ENCODE results near the gene MAGEB3.
"Not testable (repeated sequence)": the region's sequence is repeated elsewhere in the genome, so short reads cannot be mapped to it uniquely, and the experiment has no call there.

MAGEB3 gene, protein sequence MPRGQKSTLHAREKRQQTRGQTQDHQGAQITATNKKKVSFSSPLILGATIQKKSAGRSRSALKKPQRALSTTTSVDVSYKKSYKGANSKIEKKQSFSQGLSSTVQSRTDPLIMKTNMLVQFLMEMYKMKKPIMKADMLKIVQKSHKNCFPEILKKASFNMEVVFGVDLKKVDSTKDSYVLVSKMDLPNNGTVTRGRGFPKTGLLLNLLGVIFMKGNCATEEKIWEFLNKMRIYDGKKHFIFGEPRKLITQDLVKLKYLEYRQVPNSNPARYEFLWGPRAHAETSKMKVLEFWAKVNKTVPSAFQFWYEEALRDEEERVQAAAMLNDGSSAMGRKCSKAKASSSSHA

DNA sequence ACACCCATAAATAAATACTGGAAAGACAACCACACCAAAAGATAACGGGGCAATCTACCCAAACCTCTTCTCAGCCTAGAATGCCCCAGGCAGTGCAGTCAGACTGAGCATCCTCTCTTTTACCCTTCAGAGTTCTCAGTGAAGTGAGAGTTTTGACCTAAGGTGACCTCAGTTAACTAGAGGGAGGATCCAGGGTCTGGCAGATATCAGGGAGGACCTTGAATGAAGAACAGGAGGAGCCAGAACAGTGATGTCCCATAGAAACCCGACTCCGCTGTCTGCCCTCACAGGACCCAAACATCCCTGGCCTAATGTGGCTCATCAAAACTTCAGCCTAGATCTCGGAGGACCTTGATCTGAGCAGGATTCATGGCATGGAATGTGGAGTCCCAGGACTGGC is at the start of gene MAGEB3:
TSS of gene MAGEB3 (plus strand) at position 263 of the 400 bp plus-strand sequence. CDS start 5,268 bp downstream, outside the sequence.
- no peak for DNase-seq (ENCODE audit: low read depth in 2 of 2)

DNA sequence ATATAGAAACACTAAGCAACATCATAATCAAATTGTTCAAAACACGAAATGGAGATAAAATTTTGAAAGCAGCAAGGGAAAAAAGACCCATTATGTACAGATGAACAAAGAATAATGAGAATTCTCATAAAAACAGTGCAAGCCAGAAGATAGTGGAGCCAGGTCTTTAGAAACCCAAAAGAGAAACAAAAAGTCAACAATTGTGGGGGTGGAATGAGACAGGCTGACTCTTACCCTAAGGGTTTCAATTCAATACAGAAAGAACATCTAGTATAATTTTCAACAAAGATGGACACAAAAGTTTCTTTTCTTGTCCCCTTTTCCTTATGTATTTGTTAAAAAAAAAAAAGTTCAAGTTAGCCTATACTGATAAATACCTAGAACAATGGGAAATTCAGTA is 49.1 kb upstream of the MAGEB3 start:
- no peak for DNase-seq (ENCODE audit: low read depth in 2 of 2)

DNA sequence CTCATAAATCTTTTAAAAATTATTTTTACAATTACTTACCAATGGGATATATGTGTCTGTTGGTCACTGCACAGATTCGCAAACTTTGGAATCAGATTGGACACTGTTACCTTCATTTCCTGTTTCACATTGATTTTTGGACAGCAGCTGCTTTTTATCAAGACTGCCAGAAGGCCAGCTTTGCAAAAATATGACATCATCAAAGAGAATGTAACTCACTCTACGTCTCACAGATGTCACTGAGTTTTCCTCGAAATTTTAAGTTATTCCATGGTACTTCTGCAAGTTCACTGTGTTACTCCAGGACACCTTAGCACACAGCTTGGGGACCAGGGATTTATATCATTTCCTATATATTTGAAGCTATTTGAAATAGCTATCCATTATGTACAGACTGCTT is 46.9 kb upstream of the MAGEB3 start:
- DNase-seq (ENCODE audit: low read depth in 2 of 2): no peak

DNA sequence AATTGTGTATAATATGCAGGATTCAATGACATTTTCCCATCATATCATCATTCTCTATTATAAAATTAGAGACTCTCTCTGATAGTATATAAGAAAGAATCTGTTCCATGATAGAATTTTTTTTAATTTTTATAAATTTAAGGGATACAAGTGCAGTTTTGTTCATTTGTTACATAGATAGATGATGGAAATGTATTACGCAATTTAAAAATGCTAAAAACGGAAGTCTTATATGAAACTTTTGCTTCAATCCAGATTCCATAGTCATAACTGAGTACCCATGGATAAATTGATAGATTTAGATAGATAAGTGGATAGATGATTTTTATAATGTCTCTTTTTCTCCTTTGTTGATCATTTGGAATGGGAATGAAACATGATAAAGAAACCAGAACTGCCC is 40.0 kb upstream of the MAGEB3 start:
- no peak for DNase-seq (ENCODE audit: low read depth in 2 of 2)

DNA sequence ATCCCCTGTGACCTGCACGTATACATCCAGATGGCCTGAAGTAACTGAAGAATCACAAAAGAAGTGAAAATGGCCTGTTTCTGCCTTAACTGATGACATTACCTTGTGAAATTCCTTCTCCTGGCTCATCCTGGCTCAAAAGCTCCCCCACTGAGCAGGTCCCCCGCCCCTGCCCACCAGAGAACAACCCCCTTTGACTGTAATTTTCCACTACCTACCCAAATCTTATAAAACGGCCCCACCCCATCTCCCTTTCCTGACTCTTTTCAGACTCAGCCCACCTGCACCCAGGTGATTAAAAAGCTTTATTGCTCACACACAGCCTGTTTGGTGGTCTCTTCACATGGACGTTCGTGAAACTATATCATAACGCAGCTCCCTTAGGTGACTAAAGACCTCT is 36.5 kb upstream of the MAGEB3 start:
- not testable (repeated sequence) for DNase-seq (ENCODE audit: low read depth in 2 of 2)

DNA sequence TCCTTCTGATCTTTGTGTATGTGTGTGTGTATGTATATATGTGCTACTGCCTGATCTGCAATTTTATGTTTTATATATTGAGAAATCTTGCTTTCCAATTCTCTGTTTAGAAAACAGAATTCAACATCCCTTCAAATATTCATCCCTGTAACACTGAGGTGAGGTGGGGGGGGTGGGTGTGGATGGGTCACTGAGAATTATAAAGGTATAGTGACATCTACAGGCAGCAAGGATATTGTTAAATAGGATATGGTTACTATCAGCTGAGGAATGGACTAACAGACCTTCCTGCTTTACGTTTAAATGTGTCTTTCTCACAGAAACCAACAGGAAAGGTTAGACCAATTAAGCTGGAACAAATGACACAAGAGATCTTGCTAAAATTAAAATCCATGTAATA is 34.1 kb upstream of the MAGEB3 start:
- DNase-seq (ENCODE audit: low read depth in 2 of 2): no peak

DNA sequence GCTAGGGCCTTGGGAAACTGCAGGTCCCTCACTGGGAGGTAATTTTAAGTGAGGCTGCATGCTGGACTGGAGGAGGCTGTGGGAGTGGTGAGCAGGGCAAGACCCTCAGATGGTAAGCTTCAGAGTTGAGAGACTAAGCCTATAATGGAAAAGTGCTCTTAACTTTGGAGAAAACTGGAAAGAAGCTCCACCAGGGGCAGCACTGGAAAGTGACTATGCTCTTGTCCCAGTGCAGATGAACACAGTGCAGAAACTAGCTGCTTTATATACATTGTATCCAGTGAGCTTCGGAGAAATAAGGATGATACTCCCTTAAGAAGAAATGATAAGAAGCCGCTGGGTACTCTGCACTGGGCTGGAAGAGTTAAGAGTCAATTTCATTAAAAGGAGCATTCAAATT is 18.3 kb upstream of the MAGEB3 start:
- no peak for DNase-seq (ENCODE audit: low read depth in 2 of 2)

DNA sequence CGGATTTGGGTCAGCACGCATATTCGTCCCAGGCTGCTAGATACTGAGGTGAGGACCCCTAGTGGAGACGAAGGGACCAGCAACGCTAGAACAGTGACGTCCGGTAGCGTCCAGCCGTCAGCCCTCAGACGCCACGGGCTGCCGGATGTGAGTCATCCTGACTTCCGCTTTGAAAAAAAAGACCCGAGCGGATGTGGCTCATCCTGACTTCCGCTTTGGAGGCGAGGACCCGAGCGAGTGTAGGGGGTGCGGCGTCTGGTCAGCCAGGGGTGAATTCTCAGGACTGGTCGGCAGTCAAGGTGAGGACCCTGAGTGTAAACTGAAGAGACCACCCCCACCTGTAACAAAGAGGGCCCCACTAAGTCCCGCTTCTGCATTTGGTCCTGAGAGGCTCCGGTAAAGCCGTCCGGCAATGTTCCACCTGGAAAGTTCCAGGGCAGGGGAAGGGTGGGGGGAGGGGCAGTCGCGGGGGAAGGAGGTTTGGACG is 15.1 kb upstream of the MAGEB3 start, which contains the start of gene MAGEB2:
TSS of gene MAGEB2 (plus strand) at position 207 of the 487 bp plus-strand sequence. CDS start 3,018 bp downstream, outside the sequence.
- no peak for DNase-seq (ENCODE audit: low read depth in 2 of 2)

DNA sequence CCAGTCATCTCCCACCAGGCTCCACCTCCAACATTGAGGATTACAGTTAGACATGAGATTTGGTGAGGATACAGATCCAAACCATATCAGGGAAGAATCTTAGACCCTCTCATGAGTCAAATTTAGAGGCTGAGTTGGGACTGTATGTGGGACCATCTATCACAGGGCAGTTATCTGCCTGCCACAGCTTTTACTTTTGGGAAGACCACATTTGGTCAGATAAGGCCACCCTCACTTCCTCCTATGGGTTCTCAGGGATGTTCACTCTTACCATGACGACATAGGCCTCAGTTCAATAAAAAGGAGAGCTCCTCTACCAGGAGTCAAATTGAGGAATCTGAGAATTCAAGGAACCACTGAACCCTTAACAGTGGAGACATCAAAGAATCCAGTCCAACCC is 13.0 kb upstream of the MAGEB3 start:
- DNase-seq (ENCODE audit: low read depth in 2 of 2): no peak

DNA sequence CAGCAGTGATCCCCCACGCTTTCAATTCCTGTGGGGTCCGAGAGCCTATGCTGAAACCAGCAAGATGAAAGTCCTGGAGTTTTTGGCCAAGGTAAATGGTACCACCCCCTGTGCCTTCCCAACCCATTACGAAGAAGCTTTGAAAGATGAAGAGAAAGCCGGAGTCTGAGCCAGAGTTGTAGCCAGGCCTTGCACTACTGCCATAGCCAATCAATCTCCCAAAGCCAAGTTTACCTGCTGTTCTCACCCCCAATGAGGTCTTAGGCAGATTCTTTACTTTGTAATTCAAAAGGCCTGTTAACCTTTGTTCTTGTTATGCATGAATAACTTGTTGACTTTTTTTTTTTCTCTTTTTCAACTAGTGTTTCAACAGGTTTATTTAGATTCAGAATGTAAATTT is 11.1 kb upstream of the MAGEB3 start:
- no peak for DNase-seq (ENCODE audit: low read depth in 2 of 2)

DNA sequence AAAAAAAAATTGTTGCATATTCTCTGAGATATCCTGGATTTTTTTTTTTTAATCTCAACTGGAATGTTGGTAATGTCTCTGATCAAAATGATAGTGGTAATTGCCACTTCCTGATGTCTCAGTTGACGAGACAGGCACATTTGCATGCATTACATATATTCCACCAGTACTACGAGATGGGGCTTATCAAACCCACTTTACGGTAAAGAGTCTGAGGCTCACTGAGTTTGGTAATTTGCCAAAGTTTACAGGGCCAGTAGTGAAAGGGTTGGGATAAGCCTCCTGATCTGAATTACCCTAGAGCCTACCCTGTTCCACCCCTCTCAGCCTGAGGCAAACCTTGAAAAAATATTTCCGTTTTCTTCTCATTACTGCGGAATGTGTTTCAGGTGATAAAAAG is 9.8 kb upstream of the MAGEB3 start:
- no peak for DNase-seq (ENCODE audit: low read depth in 2 of 2)

DNA sequence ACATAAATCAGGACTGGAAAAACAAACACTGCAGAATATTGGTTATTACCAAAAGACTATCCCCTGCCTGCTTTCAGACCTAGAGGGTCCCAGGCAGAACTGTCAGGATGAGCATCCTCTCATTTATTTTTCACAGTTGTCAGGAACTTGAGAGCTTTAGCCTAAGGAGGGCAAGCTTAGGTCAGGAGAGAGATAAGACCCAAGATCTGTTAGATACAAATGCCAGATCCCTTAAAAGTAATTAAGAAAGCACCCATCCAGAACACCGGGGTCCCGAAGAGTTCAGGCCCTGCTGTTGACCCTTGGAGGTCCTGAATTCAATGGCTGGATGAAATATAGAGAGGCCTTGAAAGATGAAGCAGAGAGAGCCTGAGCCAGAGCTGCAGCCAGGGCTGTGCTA is 5.9 kb upstream of the MAGEB3 start:
- no peak for DNase-seq (ENCODE audit: low read depth in 2 of 2)

DNA sequence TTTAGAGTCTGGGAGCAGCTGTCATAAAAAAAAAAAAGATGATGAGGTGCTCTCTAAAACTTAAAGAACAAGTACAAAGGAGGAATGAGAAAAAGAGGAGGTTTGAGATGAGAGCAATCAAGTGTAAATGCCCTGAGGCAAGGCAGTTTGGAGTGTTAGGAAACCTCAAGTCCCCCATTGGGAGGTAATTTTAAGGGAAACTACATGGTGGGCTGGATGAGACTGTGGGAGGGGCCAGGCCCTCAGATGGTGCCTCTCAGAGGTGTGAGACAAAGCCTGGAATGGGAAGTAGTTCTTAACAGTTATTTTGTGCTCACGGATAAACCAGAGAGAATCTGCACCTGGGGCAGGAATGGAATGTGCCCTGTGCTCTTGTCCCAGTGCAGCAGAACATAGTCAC is 1.9 kb upstream of the MAGEB3 start:
- DNase-seq (ENCODE audit: low read depth in 2 of 2): no peak

DNA sequence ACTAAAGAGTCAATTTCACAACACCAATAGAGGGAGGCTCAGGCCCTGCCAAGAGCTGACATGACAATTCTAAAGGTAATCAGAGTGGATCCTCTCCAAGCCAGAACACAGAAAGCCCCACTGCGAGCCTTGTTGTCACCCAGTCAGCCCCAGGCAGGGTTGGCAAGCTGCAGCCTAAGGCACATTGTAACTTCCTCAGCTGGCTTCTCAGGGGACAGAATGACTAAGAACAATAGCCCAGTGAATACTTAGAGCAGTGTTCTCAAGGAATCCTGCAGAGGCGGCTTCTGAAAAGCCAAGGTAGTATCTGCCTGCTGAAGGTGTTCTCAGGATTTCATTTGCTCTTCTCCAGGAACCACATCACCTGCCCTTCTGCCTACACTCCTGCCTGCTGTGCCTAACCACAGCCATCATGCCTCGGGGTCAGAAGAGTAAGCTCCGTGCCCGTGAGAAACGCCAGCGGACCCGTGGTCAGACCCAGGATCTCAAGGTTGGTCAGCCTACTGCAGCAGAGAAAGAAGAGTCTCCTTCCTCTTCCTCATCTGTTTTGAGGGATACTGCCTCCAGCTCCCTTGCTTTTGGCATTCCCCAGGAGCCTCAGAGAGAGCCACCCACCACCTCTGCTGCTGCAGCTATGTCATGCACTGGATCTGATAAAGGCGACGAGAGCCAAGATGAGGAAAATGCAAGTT is 11.4 kb downstream of the MAGEB3 start, which contains the start of gene MAGEB4:
TSS of gene MAGEB4 (plus strand) at position 277 of the 692 bp plus-strand sequence. CDS start at position 413, 136 bp downstream.
- DNase-seq (ENCODE audit: low read depth in 2 of 2): no peak

DNA sequence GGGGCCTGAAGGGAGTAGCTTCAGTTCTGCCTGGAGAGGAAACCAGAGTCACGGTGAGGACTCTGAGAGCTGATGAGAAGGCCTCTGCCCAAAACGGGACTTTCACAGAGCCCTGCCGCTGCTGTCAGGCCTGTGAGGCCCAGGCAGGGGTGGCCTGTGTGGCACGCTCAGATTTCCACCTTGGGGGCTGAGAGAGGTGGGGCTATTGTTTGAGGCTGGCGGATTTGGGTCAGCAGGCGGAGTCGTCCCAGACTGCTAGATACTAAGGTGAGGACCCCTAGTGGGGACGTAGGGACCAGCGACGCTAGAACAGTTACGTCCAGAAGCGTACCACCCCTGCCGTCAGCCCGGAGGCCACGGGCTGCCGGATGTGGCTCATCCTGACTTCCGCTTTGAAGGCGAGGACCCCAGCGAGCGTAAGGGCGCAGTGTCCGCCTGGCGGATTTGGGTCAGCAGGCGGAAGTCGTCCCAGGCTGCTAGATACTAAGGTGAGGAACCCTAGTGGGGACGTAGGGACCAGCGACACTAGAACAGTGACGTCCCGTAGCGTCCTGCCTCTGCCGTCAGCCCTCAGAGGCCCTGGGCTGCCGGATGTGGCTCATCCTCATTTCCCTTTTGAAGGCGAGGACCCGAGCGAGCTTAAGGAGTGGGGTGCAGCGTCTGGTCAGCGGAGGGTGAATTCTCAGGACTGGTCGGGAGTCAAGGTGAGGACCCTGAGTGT is 16.5 kb downstream of the MAGEB3 start, which contains the start of gene MAGEB1:
TSS of gene MAGEB1 (plus strand) at position 378 of the 721 bp plus-strand sequence. CDS start 3,348 bp downstream, outside the sequence.
- no peak for DNase-seq (ENCODE audit: low read depth in 2 of 2)

DNA sequence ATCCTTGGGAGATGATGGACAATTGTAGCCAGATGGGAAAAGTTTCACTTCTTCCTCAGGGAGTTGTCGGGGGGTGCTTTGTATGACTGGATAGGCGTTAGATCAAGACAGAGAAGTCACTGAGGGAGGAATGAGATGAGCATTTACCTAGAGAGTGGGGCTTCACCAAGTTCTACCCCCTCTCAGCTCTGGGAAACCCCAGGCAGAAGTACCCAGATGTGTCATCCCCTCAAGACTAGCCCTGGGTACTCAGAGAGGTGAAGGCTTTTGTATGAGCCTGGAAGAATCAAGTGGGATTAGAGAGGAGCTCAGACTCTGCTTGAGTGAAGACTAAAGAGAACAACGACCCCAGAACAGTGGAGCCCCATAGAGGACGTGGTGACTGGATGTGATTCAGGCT is 18.4 kb downstream of the MAGEB3 start:
- DNase-seq (ENCODE audit: low read depth in 2 of 2): no peak

DNA sequence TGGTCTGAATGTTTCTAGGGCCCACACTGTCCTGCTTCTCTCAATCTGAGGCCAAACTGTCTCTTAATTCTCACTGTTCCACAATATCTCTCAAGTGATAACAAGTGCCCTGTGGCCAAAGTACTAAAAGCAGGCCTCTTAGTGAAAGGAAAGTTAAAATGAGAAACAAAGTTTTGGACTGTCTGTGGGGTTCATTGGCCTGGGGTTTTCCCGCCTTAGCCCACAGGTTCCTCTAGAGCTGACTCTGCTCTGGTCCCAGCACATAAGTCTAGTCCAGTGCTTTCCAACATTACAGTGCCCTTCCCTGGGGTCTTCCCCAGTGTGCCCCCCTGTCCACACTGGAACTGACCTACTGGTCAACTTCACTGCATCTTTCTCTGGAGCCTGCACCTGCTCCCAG is 22.8 kb downstream of the MAGEB3 start:
- DNase-seq (ENCODE audit: low read depth in 2 of 2): no peak

DNA sequence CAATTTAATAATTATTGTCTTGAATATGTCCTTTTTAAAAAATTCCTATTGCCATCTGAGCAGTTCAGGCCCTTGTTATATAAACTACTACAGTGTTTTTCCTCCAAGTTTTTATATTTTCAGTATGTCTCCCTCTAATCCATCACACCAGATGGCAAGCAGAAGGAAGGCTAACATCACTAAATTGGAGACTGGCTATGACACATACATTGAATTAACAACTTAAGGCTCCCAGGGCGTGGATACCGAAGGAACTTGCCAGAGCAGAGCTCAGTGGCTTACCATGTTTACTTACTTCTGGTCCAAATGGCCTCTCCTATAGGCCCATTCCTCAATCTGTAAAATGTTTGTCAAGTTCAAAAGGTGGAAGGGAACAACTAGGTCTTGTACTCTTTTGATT is 29.5 kb downstream of the MAGEB3 start:
- no peak for DNase-seq (ENCODE audit: low read depth in 2 of 2)

DNA sequence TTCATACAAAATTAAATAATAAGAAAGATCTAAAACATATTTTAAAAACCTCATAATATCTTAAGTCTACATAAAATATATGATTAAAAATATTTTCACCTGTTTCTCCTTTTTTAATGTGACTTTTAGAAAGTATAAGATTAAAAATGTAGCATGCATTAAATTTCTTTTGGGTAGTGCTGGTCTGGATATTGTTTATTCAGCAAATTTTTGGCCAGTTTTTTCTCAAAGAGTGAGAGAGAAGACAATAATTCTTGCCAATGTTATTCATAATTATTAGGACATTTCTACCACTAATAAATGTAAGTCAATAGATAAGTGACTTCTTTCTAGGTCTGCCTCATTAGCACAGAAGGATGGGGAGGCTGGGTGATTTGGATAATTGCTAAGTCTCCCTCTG is 30.6 kb downstream of the MAGEB3 start:
- no peak for DNase-seq (ENCODE audit: low read depth in 2 of 2)

DNA sequence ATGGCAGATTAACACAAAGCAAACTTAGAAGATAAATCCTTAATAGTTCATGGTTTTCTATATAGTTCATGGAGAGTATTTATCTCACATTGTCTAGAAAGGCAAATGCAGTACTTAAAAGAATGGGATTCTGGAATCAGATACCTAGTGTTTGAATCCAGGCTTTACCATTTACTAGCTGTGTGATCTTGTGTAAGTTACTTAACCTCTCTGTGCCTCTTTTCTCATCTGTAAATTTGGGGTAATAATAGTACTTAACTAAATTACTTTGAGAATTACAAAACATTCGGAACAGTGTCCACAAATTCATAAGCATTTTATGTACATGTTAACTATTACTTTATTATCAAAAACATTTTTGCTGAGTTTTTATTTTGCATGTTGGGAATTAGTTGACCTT is 32.3 kb downstream of the MAGEB3 start:
- no peak for DNase-seq (ENCODE audit: low read depth in 2 of 2)

DNA sequence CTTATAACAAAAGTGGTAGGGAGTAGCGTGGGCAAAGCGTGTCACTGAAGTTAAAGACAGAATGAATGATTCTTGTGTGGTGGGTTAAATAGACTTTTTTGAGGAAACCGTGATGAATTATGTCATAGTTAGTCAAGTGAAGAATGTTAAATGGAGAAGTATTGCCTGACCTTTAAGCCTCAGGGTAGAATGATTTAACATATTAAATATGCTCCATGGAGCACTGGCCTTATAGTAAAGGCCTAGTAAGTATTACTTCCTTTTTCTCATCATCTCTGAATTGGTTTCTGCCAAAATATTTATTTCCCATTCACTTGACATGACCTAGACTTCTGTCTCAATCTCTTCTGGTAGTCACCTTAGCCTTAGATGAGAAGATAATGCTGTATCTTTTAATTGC is 40.2 kb downstream of the MAGEB3 start:
- no peak for DNase-seq (ENCODE audit: low read depth in 2 of 2)

DNA sequence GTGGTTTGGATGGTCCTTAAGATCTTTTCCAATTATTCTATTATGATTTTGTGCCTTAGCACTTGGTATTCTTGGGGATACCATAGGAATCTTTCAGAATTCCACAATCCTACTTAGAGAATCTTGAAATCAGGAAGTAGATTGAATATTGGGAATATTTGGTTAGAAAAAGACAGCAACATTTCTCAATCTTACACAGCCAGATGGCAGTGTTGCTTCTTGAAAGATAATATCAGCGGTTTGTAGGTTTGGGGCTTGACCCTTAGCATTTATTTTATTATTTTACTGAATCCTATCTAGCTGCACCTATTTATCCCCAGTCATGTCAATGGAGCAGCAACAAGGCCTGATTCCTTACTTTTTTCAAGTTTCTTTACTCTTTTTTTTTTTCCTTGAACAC is 45.0 kb downstream of the MAGEB3 start:
- no peak for DNase-seq (ENCODE audit: low read depth in 2 of 2)

Data from stimulated activated CD4-positive, alpha-beta T cell treated with anti-CD3 and anti-CD28 coated beads, Interleukin-12 subunit alpha, Interleukin-12 subunit beta, amount 100 ng/mL, for 24 hours (primary cell).